ENCODE measurements around the gene ADRA2C. TPM values are rescaled to one million over a fixed set of nuclear protein-coding genes. Genes with fewer than 3 reads are reported as not detected.

ADRA2C gene
- total RNA-seq, 3 donors from 2014 or later: 1.6 to 6.9 (median 3.5) TPM

GRCh38 chr4:3769642-3770184, 3.5 kb downstream of the ADRA2C start:
- no peak for TF ChIP-seq POLR2AphosphoS5 (IDR thresholded peaks at IDR 0.05)
- TF ChIP-seq, protein P1, sequence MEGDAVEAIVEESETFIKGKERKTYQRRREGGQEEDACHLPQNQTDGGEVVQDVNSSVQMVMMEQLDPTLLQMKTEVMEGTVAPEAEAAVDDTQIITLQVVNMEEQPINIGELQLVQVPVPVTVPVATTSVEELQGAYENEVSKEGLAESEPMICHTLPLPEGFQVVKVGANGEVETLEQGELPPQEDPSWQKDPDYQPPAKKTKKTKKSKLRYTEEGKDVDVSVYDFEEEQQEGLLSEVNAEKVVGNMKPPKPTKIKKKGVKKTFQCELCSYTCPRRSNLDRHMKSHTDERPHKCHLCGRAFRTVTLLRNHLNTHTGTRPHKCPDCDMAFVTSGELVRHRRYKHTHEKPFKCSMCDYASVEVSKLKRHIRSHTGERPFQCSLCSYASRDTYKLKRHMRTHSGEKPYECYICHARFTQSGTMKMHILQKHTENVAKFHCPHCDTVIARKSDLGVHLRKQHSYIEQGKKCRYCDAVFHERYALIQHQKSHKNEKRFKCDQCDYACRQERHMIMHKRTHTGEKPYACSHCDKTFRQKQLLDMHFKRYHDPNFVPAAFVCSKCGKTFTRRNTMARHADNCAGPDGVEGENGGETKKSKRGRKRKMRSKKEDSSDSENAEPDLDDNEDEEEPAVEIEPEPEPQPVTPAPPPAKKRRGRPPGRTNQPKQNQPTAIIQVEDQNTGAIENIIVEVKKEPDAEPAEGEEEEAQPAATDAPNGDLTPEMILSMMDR (IDR thresholded peaks at IDR 0.05): no peak
- no peak for TF ChIP-seq POLR2A (IDR thresholded peaks at IDR 0.05)
- Histone ChIP-seq H3K4me1 (no peaks in the 10 kb centered on the region), H3K27ac (no peak overlapping the region), H3K36me3 (no peaks in the 10 kb centered on the region), H3K9me3 (no peaks in the 10 kb centered on the region), H3K27me3 (peaks cover 0 to 62% of the 10 kb centered on the region in 2 donors), H3K4me3 (no peak overlapping the region)
- DNase-seq (ENCODE audit: low spot score in 2 of 2): no peak
- intact Hi-C loops (cut with DNase I; ENCODE audit: low total_unique reads): no loop called here

DNA sequence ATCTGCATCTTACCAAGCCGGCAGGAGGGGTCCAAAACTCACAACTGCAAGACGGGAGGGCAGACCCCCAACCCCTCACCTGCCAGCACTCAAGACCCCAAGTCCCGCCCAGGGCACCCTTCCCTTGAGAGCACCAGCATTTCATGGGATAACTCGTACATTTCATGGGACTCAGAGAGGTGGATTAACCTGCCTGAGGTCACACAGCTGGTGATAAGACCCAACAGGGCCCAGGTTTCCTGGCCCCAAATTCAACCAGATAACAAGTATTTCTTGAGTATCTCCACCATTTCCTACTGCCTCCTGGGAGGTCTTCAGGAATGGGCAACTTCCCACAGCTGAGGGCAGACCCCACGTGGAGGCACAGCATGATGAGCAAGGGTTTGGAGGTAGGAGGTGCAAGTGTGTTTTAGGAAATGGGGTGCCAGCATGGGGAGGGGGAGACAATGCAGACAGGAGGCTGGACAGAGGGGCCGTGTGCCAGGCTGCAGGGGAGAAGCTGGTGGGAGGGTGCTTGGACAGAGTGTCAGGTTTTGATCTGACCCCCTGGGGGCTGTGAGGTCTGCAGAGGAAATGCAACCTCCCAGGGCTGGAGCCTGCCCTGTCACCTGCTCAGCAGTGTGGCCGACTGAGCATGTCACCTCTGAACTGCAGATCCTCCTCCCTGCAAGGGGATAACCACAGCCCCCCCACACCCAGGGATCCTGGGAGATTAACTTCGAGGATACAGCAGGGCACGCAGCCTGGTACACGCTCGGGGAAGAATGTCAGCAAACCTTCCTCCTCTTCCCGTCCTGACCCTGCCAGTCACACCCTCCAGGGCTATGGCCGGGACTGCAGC, 4.4 kb downstream of the ADRA2C start:
- peaks cover 0 to 60% of the 10 kb centered on the region in 2 donors for H3K27me3 ChIP-seq
- TF ChIP-seq POLR2A (IDR thresholded peaks at IDR 0.05): no peak
- TF ChIP-seq, protein P1 (IDR thresholded peaks at IDR 0.05): no peak
- TF ChIP-seq POLR2AphosphoS5 (IDR thresholded peaks at IDR 0.05): no peak
- no peaks in the 10 kb centered on the region for H3K36me3 ChIP-seq
- intact Hi-C loops (cut with DNase I; ENCODE audit: low total_unique reads): no loop called here
- no peaks in the 10 kb centered on the region for H3K4me1 ChIP-seq
- H3K9me3 ChIP-seq: no peaks in the 10 kb centered on the region
- no peak overlapping the region for H3K27ac ChIP-seq
- no peak for DNase-seq (ENCODE audit: low spot score in 2 of 2)
- H3K4me3 ChIP-seq: no peak overlapping the region

DNA sequence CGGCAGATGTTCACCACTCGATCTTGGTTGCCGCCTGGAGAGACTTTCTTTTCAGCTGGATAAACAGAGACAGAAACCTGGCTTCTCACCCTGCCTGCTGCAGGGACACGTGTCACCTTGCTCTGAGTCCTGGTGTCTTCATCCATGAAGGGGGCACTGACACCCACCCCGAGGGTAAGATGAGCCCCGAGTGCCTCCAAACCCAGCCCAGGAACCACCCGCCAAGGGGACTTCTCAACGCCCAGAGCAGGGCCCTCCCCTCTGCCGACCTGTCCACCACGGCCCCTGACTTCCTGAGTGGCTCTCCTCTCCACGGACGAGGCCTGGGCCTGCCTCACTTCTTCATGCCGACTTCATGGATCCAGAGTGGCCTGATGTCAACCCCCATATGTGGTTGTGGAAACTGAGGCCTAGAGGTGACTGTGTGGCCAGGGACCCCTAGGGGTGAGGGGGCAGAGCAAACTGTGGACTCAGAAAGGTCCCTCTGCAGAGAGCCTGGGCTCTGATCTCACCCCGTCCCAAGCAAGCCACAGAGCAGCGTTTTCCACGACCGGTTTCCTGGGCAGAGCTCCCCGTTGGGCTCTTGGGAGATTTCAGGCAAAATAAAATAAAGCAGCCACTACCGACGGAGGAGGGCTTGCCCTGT, 5.1 kb downstream of the ADRA2C start:
- no peaks in the 10 kb centered on the region for H3K36me3 ChIP-seq
- H3K9me3 ChIP-seq: no peaks in the 10 kb centered on the region
- H3K27me3 ChIP-seq: peaks cover 0 to 60% of the 10 kb centered on the region in 2 donors
- DNase-seq (ENCODE audit: low spot score in 2 of 2): no peak
- no peak overlapping the region for H3K27ac ChIP-seq
- H3K4me1 ChIP-seq: no peaks in the 10 kb centered on the region
- TF ChIP-seq POLR2A (IDR thresholded peaks at IDR 0.05): no peak
- TF ChIP-seq POLR2AphosphoS5 (IDR thresholded peaks at IDR 0.05): no peak
- TF ChIP-seq, protein P1 (IDR thresholded peaks at IDR 0.05): no peak
- intact Hi-C loops (cut with DNase I; ENCODE audit: low total_unique reads): no loop called here
- no peak overlapping the region for H3K4me3 ChIP-seq

- no peaks in the 10 kb centered on the region for H3K4me1 ChIP-seq
- intact Hi-C loops (cut with DNase I; ENCODE audit: low total_unique reads): no loop called here
- DNase-seq (ENCODE audit: low spot score in 2 of 2): no peak
Observed at GRCh38 chr4:3771939-3772495, 5.8 kb downstream of the ADRA2C start.

More at GRCh38 chr4:3771939-3772495, 5.8 kb downstream of the ADRA2C start:
- H3K9me3 ChIP-seq: no peaks in the 10 kb centered on the region
- H3K27me3 ChIP-seq: peaks cover 0 to 58% of the 10 kb centered on the region in 2 donors
- no peaks in the 10 kb centered on the region for H3K36me3 ChIP-seq
- H3K27ac ChIP-seq: no peak overlapping the region
- H3K4me3 ChIP-seq: no peak overlapping the region
- no peak for TF ChIP-seq POLR2AphosphoS5 (IDR thresholded peaks at IDR 0.05)
- no peak for TF ChIP-seq POLR2A (IDR thresholded peaks at IDR 0.05)
- TF ChIP-seq, protein P1 (IDR thresholded peaks at IDR 0.05): no peak
